NCI-H2081 (cell line): ENCODE results near the gene GABRR3.
"Not testable (repeated sequence)": the region's sequence is repeated elsewhere in the genome, so short reads cannot be mapped to it uniquely, and the experiment has no call there.

Source experiments
- DNase-seq, 2 experiments: peaks; one replicate each; lab custom pipeline; 2025; lab: John Stamatoyannopoulos, UW

Gene GABRR3

DNA sequence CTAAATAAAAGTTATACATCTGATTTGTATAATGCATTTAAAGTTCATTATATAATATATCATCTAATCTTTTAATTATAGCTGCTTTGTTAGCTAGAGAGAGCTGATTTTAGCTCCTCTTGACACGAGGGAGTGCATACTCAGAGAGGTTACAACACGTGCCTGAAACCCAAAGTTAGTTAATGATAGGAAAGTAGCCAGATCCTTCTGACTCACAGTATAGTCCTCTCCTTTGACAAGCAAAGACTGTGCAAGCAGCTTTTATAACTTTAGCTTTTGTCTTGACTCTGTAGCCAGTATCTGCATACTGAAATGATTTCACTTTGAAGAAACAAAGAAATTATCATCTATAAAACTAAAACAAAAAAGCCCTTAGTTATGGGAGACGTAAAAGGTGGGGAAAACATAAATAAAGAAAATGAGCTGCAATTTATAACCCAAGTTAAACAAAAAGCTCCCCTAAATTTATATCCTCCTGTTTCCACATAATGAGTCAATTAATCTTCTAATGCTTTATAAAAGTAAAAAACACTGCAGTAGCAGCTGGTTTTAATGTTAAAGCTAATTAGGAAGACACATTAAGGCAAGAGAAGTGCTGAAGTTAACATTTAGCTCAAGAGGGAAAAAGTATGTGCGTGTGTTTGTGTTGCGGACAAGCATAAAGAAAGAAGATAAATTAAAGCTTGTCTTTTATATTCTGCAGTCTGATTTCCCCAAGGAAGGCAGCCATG is 13.1 kb downstream of the GABRR3 start:
- no peak for DNase-seq

DNA sequence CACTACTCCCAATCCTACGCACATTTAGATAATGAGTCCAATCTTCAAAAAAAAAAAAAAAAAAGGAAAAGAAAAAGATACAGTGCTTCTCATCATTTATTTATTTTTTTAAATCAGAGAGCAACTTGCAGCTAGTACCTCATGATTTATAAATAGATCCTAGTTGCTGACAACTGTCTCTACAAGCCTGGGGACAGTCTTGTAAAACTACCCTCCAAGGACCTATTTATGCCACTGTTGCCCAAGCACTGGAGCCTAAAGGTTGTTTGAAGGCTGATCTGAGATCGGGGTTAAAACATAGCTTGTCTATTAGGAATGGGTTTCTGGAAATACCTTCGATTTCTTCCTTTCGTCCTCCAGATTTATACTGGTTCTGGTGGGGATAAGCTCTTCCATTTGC is 14.7 kb downstream of the GABRR3 start:
- DNase-seq = no peak

DNA sequence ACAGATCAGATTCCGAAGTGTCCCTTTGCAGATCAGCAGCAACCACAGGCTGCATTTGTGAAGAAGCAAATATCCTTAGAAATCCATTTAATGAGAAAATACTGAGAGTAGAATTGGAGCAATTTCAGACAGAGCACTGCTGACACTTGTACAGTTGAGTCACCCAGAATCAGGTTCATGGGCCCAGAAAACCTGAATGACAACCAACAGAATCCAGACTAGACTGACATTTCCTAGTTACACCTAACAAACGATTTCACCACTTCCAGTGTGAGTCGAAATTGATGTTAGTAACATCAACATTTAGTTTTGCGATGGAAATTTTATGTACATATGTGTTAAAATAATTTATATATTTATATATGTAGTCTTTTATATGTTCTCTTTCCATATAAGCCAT is 16.8 kb downstream of the GABRR3 start:
- no peak for DNase-seq

DNA sequence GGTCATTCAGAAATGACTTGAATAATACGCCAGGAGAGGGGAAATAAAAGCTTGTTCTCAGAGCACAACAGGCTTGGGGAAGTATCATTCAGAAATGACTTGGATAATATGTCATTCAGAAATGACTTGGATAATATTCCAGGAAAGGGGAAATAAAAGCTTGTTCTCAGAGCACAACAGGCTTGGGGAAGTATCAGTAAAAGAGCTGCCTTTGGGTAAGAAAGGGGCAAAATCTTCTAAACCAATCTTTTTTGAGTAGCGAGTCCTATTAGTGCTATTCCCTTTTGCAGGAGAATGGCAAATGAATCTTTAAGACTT is 20.9 kb downstream of the GABRR3 start:
- no peak for DNase-seq

DNA sequence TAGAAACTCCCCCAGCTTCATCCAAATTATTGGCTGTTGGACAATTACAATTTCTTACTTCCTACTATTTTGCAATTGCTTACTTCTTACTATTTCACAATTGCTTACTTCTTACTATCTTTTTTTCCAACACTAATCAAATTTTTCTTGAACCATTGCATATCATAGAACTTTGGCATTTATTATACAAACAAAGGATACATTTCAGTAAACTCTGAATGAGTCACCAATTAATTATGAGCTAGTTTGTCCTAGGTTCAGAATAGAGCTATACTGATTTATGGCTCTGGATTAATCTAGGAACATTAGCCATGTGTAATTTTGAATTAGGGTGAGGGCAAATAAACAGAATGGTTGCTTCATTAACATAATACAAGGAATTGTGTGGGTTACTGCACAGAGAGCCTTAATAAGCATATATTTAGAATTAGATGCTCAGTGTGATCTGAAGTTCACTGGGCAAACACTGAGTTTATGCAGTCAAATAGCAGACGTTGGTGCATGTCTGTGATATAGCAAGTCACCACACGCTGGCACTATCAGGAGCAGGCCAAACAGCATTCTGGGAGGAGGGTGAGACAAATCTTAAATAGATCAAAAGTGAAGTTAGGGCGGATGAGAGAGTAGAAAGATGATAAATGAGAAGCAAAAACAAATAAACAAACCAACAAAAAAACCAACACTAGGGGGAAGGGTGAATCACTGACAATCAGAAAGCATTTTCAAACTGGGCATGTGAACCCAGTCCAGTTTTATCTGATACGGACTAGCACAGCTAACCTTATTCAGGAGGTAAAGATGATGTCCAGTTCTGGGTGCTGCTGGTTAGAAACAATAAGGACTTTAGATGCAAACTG is 21.5 kb downstream of the GABRR3 start:
- DNase-seq = no peak

GRCh38 chr3:98012979-98013378 is 22.1 kb downstream of the GABRR3 start:
- no peak for DNase-seq

GRCh38 chr3:98010883-98011449 is 24.1 kb downstream of the GABRR3 start:
- DNase-seq = not testable (repeated sequence)

DNA sequence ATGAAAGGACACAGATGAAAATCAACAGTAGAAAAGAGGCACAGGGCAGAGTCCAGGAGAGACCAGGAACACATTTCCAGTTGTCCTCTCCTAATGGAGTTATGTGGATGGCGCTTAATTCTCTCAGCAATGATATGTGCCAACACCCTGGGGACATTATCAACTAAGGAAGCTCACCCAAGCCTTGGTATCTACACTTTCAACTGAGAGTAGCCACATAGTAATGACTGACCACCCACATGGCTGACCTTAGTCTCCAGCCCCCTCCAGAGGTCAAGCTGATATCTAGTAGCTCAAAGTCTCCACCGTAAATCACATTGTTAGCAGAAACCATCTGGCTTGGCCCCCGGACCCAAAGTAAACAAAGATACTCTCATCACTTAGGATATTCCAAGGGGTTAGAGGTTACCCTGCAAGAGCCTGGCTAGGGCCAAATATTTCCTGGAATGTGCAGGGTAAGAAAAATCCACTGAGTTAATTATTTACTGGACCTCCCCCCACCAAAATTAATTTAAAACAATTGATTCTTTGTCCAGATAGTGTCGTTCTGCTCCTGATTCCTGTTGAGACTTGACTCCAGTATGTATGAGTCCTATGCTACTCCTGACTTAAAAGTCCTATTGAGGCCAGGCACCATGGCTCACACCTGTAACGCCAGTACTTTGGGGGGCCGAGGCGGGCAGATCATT is 24.8 kb downstream of the GABRR3 start:
- DNase-seq = no peak

GRCh38 chr3:98008855-98009254 is 26.3 kb downstream of the GABRR3 start:
- DNase-seq = no peak

GRCh38 chr3:98005438-98005837 is 29.7 kb downstream of the GABRR3 start:
- no peak for DNase-seq

- DNase-seq = no peak
Measured at GRCh38 chr3:98004721-98005120, 30.4 kb downstream of the GABRR3 start.

- no peak for DNase-seq
Measured at GRCh38 chr3:98003306-98003969, 31.7 kb downstream of the GABRR3 start.

GRCh38 chr3:98002717-98003116 is 32.4 kb downstream of the GABRR3 start:
- no peak for DNase-seq

GRCh38 chr3:97999994-98000393 is 35.1 kb downstream of the GABRR3 start:
- no peak for DNase-seq

- DNase-seq = no peak
Measured at GRCh38 chr3:97999103-97999502, 36.0 kb downstream of the GABRR3 start.

- DNase-seq = no peak
Measured at GRCh38 chr3:97996988-97997387, 38.1 kb downstream of the GABRR3 start.

- no peak for DNase-seq
Measured at GRCh38 chr3:97994328-97994945, 40.7 kb downstream of the GABRR3 start.

DNA sequence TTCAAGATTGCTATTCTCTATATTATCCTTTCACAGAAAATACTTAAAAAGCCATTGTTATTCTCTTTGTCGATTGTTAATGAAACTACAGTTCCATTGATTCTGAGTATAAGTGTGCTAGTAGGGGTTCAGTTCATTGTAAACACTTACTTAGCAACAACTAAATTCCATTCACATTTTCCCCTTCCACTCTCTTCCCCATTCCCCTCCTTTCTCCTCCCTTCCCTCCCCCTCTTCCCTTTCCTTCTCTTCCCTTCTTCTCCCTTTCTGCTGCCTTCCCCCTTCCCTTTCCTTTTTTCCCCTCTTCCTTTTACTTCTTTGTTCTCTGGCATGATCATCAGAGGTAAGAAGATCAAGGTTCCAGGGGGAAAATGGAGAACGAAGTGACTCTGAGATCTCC is 41.6 kb downstream of the GABRR3 start:
- DNase-seq = no peak

- DNase-seq = no peak
Measured at GRCh38 chr3:97992547-97993173, 42.5 kb downstream of the GABRR3 start.

DNA sequence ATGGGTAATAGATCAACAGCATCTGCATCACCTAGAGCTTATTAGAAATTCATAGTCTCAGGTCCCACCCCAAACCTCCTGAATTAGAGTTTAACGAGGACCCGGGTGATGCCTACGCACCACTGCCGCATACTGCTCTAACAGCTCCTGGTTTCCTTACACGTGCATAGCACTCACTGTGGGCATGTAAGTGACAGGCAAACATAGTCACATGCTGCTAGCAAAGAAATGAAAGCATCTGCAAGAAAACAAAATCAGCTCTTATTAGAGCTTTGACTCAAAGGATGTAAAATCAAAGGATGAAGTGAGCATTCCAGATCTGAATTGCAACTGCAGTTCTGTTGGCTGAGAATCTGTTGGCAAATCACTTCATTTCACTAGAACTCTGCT is 43.8 kb downstream of the GABRR3 start:
- no peak for DNase-seq

DNA sequence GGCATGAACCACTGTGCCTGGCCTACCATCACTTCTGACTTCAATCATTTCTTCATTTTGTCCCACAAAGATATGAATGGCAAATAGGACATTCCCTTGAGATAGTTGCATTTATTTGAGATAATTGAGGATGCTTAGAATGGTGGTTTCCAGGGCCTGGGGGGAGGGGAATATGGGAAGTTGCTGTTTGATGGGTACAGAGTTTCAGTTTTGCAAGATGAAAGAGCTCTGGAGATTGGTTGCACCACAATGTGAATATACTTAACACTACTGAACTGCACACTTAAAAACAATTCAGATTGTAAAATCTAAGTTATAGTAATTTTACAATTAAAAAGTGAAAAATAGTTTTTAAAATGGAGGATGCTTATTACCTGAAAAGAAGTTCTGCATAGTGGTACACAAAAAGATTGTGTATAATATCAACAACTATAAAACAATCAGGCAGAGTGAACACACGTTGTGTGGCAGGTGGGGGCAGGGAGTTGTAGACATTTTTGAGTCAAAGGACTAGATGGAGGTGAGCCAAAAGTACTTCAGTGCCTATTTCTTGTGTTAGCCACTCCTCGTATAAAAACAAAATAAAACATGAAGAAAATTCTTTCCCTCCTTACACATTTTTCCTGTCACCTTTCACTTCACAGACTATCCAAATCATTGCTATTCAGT is 44.4 kb downstream of the GABRR3 start:
- no peak for DNase-seq
